ENCODE data around the gene PPP1CC.

The PPP1CC gene

GRCh38 chr12:110683888-110684287 lies 58.8 kb downstream of the PPP1CC start:
- no peak for DNase-seq

- DNase-seq = no peak
Observed at GRCh38 chr12:110680032-110680431, 62.7 kb downstream of the PPP1CC start.

- DNase-seq = no peak
Observed at GRCh38 chr12:110679201-110679600, 63.5 kb downstream of the PPP1CC start.

GRCh38 chr12:110677982-110678381 lies 64.7 kb downstream of the PPP1CC start:
- DNase-seq = no peak

- DNase-seq = no peak
Observed at GRCh38 chr12:110677206-110677911, 65.3 kb downstream of the PPP1CC start.

GRCh38 chr12:110676171-110676570 lies 66.5 kb downstream of the PPP1CC start:
- DNase-seq = no peak

GRCh38 chr12:110670161-110670701 lies 72.5 kb downstream of the PPP1CC start:
- DNase-seq = no peak

All from NCI-H2029 (cell line).